Measurements from ENCODE around the gene CCM2.

Gene CCM2

DNA sequence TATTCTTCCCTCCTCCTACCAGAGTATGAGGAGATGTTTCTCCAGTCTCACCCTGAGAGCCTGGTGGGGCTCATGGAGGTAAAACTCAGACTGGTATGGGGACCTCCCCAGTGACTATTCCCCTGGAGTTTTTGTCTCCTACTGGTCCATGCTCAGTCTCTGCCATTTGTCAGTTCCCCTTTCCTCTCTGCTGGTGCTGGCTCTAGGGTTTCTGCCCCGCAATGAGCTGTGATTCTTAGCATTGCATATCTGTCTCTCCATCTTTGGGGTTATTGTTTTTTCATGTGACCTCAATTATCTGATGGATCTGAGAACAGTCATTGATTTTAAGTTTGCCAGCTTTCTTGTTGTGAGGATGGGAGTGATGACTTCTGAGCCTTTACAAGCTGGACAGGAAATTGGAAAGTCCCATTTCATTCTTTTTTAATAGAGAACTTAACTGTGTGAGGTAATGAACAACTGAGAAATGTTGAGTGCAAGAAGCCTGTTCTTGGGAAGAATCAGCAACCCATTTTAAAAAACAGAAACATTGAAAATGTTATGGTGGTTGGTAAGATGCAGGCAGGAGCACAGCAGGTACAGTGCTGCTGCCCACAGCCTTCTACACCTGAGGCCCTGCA, 61.9 kb downstream of the CCM2 start:
- TF ChIP-seq, protein P1, sequence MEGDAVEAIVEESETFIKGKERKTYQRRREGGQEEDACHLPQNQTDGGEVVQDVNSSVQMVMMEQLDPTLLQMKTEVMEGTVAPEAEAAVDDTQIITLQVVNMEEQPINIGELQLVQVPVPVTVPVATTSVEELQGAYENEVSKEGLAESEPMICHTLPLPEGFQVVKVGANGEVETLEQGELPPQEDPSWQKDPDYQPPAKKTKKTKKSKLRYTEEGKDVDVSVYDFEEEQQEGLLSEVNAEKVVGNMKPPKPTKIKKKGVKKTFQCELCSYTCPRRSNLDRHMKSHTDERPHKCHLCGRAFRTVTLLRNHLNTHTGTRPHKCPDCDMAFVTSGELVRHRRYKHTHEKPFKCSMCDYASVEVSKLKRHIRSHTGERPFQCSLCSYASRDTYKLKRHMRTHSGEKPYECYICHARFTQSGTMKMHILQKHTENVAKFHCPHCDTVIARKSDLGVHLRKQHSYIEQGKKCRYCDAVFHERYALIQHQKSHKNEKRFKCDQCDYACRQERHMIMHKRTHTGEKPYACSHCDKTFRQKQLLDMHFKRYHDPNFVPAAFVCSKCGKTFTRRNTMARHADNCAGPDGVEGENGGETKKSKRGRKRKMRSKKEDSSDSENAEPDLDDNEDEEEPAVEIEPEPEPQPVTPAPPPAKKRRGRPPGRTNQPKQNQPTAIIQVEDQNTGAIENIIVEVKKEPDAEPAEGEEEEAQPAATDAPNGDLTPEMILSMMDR (IDR thresholded peaks at IDR 0.05; ENCODE audit: extremely low read depth, insufficient read depth, missing control alignments) = no peak
- DNase-seq (ENCODE audit: low spot score) = no peak
- in situ Hi-C loops (cut with MboI; ENCODE audit: low pct_unique_long_range_greater_than_20kb, low sequenced_read_pairs, unreplicated experiment) = no loop called here

GRCh38 chr7:45064047-45064725, 64.2 kb downstream of the CCM2 start:
- in situ Hi-C loops (cut with MboI; ENCODE audit: low pct_unique_long_range_greater_than_20kb, low sequenced_read_pairs, unreplicated experiment) = no loop called here
- DNase-seq (ENCODE audit: low spot score) = no peak
- TF ChIP-seq, protein P1 (IDR thresholded peaks at IDR 0.05; ENCODE audit: extremely low read depth, insufficient read depth, missing control alignments) = no peak

- no peak for DNase-seq (ENCODE audit: low spot score)
- TF ChIP-seq, protein P1 (IDR thresholded peaks at IDR 0.05; ENCODE audit: extremely low read depth, insufficient read depth, missing control alignments) = no peak
- in situ Hi-C loops (cut with MboI; ENCODE audit: low pct_unique_long_range_greater_than_20kb, low sequenced_read_pairs, unreplicated experiment) = no loop called here
Observed at GRCh38 chr7:45065031-45065995, 65.3 kb downstream of the CCM2 start.

GRCh38 chr7:45066409-45066808, 66.4 kb downstream of the CCM2 start:
- TF ChIP-seq, protein P1 (IDR thresholded peaks at IDR 0.05; ENCODE audit: extremely low read depth, insufficient read depth, missing control alignments) = no peak
- DNase-seq (ENCODE audit: low spot score) = no peak
- in situ Hi-C loops (cut with MboI; ENCODE audit: low pct_unique_long_range_greater_than_20kb, low sequenced_read_pairs, unreplicated experiment) = no loop called here

- TF ChIP-seq, protein P1 (IDR thresholded peaks at IDR 0.05; ENCODE audit: extremely low read depth, insufficient read depth, missing control alignments) = no peak
- no peak for DNase-seq (ENCODE audit: low spot score)
- in situ Hi-C loops (cut with MboI; ENCODE audit: low pct_unique_long_range_greater_than_20kb, low sequenced_read_pairs, unreplicated experiment) = no loop called here
Observed at GRCh38 chr7:45067582-45067981, 67.6 kb downstream of the CCM2 start.

- DNase-seq (ENCODE audit: low spot score) = no peak
- in situ Hi-C loops (cut with MboI; ENCODE audit: low pct_unique_long_range_greater_than_20kb, low sequenced_read_pairs, unreplicated experiment) = no loop called here
- TF ChIP-seq, protein P1 (IDR thresholded peaks at IDR 0.05; ENCODE audit: extremely low read depth, insufficient read depth, missing control alignments) = no peak
Observed at GRCh38 chr7:45068236-45069023, 68.4 kb downstream of the CCM2 start.

All from GM13977 (cell line).